NCI-H524 (cell line): ENCODE results near the gene GALNT2.

ENCODE experiments used
- DNase-seq, 2 experiments: peaks; one replicate each; lab custom pipeline; 2025; lab: John Stamatoyannopoulos, UW

Gene GALNT2

GRCh38 chr1:230146709-230147108 is 79.7 kb downstream of the GALNT2 start:
- DNase-seq, result no peak

GRCh38 chr1:230147253-230148125 is 80.5 kb downstream of the GALNT2 start:
- DNase-seq, result no peak

GRCh38 chr1:230148126-230148652 is 81.2 kb downstream of the GALNT2 start:
- DNase-seq, result no peak

- DNase-seq, result no peak
Measured at GRCh38 chr1:230148768-230149469, 81.9 kb downstream of the GALNT2 start.

- no peak for DNase-seq
Measured at GRCh38 chr1:230149751-230150584, 82.9 kb downstream of the GALNT2 start.

- no peak for DNase-seq
Measured at GRCh38 chr1:230150615-230151014, 83.6 kb downstream of the GALNT2 start.

GRCh38 chr1:230151924-230152468 is 85.0 kb downstream of the GALNT2 start:
- DNase-seq, result no peak

- DNase-seq, result no peak
Measured at GRCh38 chr1:230152999-230153398, 86.0 kb downstream of the GALNT2 start.

- no peak for DNase-seq
Measured at GRCh38 chr1:230153641-230154296, 86.7 kb downstream of the GALNT2 start.

GRCh38 chr1:230155021-230155420 is 88.0 kb downstream of the GALNT2 start:
- no peak for DNase-seq

GRCh38 chr1:230156068-230156467 is 89.0 kb downstream of the GALNT2 start:
- no peak for DNase-seq

- no peak for DNase-seq
Measured at GRCh38 chr1:230156536-230156935, 89.5 kb downstream of the GALNT2 start.

- DNase-seq, result no peak
Measured at GRCh38 chr1:230157420-230158390, 90.7 kb downstream of the GALNT2 start.

- DNase-seq, result peak in 1 of 2 experiments; percentile 47
Measured at GRCh38 chr1:230158415-230159291, 91.6 kb downstream of the GALNT2 start.

- DNase-seq, result no peak
Measured at GRCh38 chr1:230159580-230159979, 92.5 kb downstream of the GALNT2 start.

GRCh38 chr1:230160957-230161771 is 94.1 kb downstream of the GALNT2 start:
- DNase-seq, result no peak

GRCh38 chr1:230163205-230163604 is 96.2 kb downstream of the GALNT2 start:
- no peak for DNase-seq

- no peak for DNase-seq
Measured at GRCh38 chr1:230163719-230164118, 96.7 kb downstream of the GALNT2 start.
